Measurements from ENCODE around the gene PKP1.

PKP1 gene

DNA sequence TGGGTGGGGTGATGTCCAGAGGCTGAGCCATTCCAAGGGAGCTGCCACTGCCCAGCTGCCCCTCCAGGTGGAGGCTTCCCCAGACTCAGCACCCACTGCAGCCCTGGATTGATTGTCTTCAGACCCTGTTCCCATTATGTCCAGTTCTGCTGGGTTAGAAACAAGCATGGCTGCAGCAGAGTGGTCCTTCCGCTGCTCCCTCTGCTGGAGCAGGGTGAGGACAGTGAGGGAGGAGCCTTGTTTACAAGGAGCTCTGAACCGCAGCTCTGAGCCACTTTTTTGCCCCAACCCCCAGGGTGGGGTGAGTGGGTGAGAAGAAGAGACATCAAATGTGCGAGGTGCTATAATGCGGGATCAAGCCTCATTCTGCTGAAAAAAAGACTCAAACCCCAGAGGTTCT is 91.9 kb downstream of the PKP1 start:
- DNase-seq (ENCODE audit: low read depth, low spot score): no peak
- H3K4me3 ChIP-seq (ENCODE audit: low read length): no peak overlapping the region

DNA sequence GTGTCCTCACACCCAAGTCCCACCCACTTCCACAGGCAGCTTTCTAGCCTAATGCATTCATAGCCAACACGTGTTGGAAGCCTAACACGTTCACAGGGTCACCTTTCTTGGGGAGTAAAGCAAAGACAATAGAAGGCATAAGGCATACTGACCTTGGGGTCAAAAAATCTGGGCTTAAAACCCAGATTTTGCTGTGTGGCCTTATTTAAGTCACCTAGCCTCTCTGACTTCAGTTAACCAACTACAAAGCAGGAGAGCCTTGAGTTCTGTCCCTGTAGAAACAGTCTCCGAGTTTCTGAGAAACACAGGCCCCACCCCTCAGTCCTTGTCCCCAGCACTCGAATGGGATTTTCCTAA is 92.8 kb downstream of the PKP1 start:
- no peak overlapping the region for H3K4me3 ChIP-seq (ENCODE audit: low read length)
- DNase-seq (ENCODE audit: low read depth, low spot score): no peak

- no peak overlapping the region for H3K4me3 ChIP-seq (ENCODE audit: low read length)
- no peak for DNase-seq (ENCODE audit: low read depth, low spot score)
These were observed 93.4 kb downstream of the PKP1 start for GRCh38 chr1:201376464-201377374.

- DNase-seq (ENCODE audit: low read depth, low spot score): no peak
- H3K4me3 ChIP-seq (ENCODE audit: low read length): no peak within 1 kb of the TSS
These were observed 94.3 kb downstream of the PKP1 start, which contains the start of gene TNNT2 for GRCh38 chr1:201377611-201378092. TNNT2 (minus strand) TSS chr1:201377680; CDS start chr1:201373254, 4,426 bp downstream.

DNA sequence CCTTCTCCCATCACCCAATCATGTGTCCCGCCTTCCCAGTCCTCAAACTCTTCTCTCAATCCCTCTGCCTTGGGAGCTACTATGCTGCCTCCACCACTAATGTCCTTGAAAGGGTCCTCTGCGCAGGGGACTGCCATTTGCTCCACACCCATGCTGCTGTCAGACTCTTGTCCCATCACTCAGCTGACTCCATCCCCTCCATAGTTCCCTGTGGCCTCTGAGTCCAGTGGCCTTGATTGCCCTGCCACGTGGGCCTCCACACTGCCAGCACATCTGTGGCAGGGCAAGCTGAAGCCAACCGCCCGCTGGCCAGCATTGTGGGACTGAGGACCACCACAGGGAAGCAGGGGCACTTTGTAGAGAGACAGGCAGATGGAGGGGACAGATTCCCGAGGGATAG is 95.5 kb downstream of the PKP1 start:
- no peak overlapping the region for H3K4me3 ChIP-seq (ENCODE audit: low read length)
- no peak for DNase-seq (ENCODE audit: low read depth, low spot score)

DNA sequence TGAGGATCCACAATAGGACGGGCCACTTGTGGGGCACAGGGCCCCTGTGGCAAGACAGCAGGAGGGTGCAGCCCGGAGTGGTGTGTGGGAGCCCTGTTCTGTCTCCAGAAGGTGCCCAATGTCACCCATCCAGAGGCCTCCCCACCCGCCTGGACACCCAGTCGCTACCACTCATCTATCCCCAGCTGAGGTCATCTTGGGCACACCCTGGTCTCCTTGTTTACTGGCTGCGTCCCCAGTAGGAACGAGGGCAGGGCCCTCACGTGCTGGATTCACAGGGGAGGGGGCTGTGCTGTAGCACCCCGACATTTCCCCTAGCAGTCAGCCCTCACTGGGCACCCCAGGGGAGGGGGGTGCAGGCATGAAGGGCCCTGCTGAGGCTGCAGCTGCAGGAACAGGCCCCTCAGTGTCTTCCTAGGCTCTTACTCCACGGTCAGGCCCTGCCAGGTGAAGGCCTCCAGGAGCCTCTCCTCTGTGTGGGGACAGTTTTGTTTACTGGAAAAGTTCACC is 96.5 kb downstream of the PKP1 start:
- no peak overlapping the region for H3K4me3 ChIP-seq (ENCODE audit: low read length)
- no peak for DNase-seq (ENCODE audit: low read depth, low spot score)

DNA sequence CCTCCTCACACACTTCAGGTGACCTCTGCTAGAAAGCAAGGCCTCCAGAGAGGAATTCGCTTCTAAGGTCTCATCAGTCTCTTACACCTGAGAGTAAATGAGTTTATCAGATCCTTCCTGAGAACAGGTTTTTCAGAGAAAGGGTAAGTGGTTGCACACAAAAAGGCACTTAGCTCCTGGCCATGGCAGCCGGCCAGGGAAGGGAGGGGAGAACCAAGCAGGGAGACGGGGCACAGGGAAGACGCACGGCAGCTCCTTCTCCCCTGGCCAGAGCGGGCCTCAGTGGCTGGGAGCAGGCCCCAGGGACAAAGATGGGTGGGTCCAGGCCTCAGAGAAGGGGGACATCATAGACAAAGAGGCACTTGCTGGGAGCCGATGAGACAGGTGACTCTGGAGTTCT is 97.8 kb downstream of the PKP1 start:
- no peak overlapping the region for H3K4me3 ChIP-seq (ENCODE audit: low read length)
- DNase-seq (ENCODE audit: low read depth, low spot score): no peak

Data from Jurkat, Clone E6-1 (cell line).